GM19035 (cell line): ENCODE data around the gene CDHR1.
A peak's percentile ranks its signal among the peaks of the same experiment; 100 is the strongest.

ENCODE experiments used
- ATAC-seq: cut with Tn5 transposase; IDR thresholded peaks from one replicate; pipeline ENCODE4 v1.9.1; 2021; ENCODE audit not compliant: unreplicated experiment

The CDHR1 gene

GRCh38 chr10:84225427-84226173 lies 31.3 kb downstream of the CDHR1 start, which contains the start of gene LRIT2:
Gene LRIT2, minus strand, starts transcription at chr10:84225544. Its CDS starts 24 bp downstream, at chr10:84225520.
- no peak for ATAC-seq

GRCh38 chr10:84226616-84227015 lies 32.3 kb downstream of the CDHR1 start:
- no peak for ATAC-seq

GRCh38 chr10:84227810-84228209 lies 33.5 kb downstream of the CDHR1 start:
- ATAC-seq, result no peak

- no peak for ATAC-seq
These were observed 36.0 kb downstream of the CDHR1 start for GRCh38 chr10:84230359-84230758.

- no peak for ATAC-seq
These were observed 38.0 kb downstream of the CDHR1 start for GRCh38 chr10:84232376-84232775.

GRCh38 chr10:84233940-84234339 lies 39.6 kb downstream of the CDHR1 start:
- ATAC-seq, result no peak

GRCh38 chr10:84234479-84234878 lies 40.1 kb downstream of the CDHR1 start:
- no peak for ATAC-seq

GRCh38 chr10:84235096-84235495 lies 40.8 kb downstream of the CDHR1 start:
- no peak for ATAC-seq

- ATAC-seq, result no peak
These were observed 42.5 kb downstream of the CDHR1 start for GRCh38 chr10:84236807-84237198.

- ATAC-seq, result no peak
These were observed 43.1 kb downstream of the CDHR1 start for GRCh38 chr10:84237199-84238051.

GRCh38 chr10:84238909-84239308 lies 44.6 kb downstream of the CDHR1 start:
- ATAC-seq, result no peak

GRCh38 chr10:84241185-84241790 lies 47.0 kb downstream of the CDHR1 start, which contains the start of gene LRIT1:
Gene LRIT1, minus strand, starts transcription at chr10:84241546. Its CDS starts 107 bp downstream, at chr10:84241439.
- no peak for ATAC-seq

GRCh38 chr10:84243759-84244158 lies 49.4 kb downstream of the CDHR1 start:
- ATAC-seq, result no peak

- ATAC-seq, result no peak
These were observed 50.4 kb downstream of the CDHR1 start, which contains the start of gene RGR for GRCh38 chr10:84244651-84245270. Gene RGR, plus strand, starts transcription at chr10:84245053. Its CDS starts 38 bp downstream, at chr10:84245091.

- no peak for ATAC-seq
These were observed 53.2 kb downstream of the CDHR1 start for GRCh38 chr10:84247496-84247895.

GRCh38 chr10:84248794-84249193 lies 54.5 kb downstream of the CDHR1 start:
- no peak for ATAC-seq

- no peak for ATAC-seq
These were observed 60.5 kb downstream of the CDHR1 start for GRCh38 chr10:84254552-84255478.

- ATAC-seq, result peak; percentile 72
These were observed 62.4 kb downstream of the CDHR1 start for GRCh38 chr10:84256510-84257342.
